GM12878 (cell line): ENCODE results near the gene RSBN1L.

Experiments
- BHLHE40 ChIP-seq, 2 experiments: fragments of 450-650 bp in 1 of 2; IDR thresholded peaks; 2 replicates each; pipeline ENCODE4 v1.6.1; 2011 to 2017; ENCODE audit warnings: low read depth in 2 of 2, borderline replicate concordance in 1 of 2, improper control_type of control experiment in 1 of 2, low read length in 1 of 2, mild to moderate bottlenecking in 1 of 2
- E2F4 ChIP-seq: IDR thresholded peaks from 2 replicates; pipeline ENCODE4 v1.6.1; 2012; ENCODE audit warnings: low read depth, low read length, improper control_type of control experiment
- HDAC2 ChIP-seq: fragments of 200-600 bp; sonication (generic); IDR thresholded peaks from 2 replicates; pipeline ENCODE4 v1.6.1; 2017
- NR2F1 ChIP-seq: fragments of 450-650 bp; conservative IDR thresholded peaks from 2 replicates; pipeline ENCODE4 v1.6.1; 2017; ENCODE audit warnings: mild to moderate bottlenecking
- NRF1 ChIP-seq: conservative IDR thresholded peaks from 2 replicates; pipeline ENCODE4 v1.6.1; 2011; ENCODE audit warnings: mild to moderate bottlenecking, low read depth, low read length, improper control_type of control experiment
- POLR2A ChIP-seq: IDR thresholded peaks from 2 replicates; pipeline ENCODE4 v1.6.1; 2011; ENCODE audit warnings: low read depth, mild to moderate bottlenecking, low read length
- SMC3 ChIP-seq: IDR thresholded peaks from 2 replicates; pipeline ENCODE4 v1.6.1; 2011; ENCODE audit warnings: low read length, improper control_type of control experiment, borderline replicate concordance
- ZNF207 ChIP-seq: fragments of 450-650 bp; IDR thresholded peaks from 2 replicates; pipeline ENCODE4 v1.6.1; 2014; ENCODE audit warnings: antibody characterized with exemption, mild to moderate bottlenecking, borderline replicate concordance
- TF ChIP-seq, protein P1 (sequence below): IDR thresholded peaks from 2 replicates; pipeline ENCODE4 v1.6.1; 2012; ENCODE audit warnings: low read length, inconsistent platforms
- TF ChIP-seq, protein P2 (sequence below), 3 experiments: IDR thresholded peaks in 2 of 3; conservative IDR thresholded peaks in 1 of 3; 2 replicates each; pipeline ENCODE4 v1.5.1; 2011; ENCODE audit warnings: low read depth in 3 of 3, low read length in 3 of 3, mild to moderate bottlenecking in 3 of 3, control low read depth in 2 of 3, moderate library complexity in 2 of 3, inconsistent platforms in 1 of 3, mixed read lengths in 1 of 3; ENCODE audit not compliant: control insufficient read depth in 2 of 3, insufficient read depth in 1 of 3; ENCODE audit errors: extremely low read depth in 1 of 3
- TF ChIP-seq, protein P3 (sequence below): fragments of 450-650 bp; IDR thresholded peaks from 2 replicates; pipeline ENCODE4 v1.6.1; 2017; ENCODE audit warnings: mild to moderate bottlenecking

GRCh38 chr7:77778535-77778934 is 82.3 kb downstream of the RSBN1L start:
- TF ChIP-seq, protein P1, sequence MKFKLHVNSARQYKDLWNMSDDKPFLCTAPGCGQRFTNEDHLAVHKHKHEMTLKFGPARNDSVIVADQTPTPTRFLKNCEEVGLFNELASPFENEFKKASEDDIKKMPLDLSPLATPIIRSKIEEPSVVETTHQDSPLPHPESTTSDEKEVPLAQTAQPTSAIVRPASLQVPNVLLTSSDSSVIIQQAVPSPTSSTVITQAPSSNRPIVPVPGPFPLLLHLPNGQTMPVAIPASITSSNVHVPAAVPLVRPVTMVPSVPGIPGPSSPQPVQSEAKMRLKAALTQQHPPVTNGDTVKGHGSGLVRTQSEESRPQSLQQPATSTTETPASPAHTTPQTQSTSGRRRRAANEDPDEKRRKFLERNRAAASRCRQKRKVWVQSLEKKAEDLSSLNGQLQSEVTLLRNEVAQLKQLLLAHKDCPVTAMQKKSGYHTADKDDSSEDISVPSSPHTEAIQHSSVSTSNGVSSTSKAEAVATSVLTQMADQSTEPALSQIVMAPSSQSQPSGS = no peak
- TF ChIP-seq, protein P2, sequence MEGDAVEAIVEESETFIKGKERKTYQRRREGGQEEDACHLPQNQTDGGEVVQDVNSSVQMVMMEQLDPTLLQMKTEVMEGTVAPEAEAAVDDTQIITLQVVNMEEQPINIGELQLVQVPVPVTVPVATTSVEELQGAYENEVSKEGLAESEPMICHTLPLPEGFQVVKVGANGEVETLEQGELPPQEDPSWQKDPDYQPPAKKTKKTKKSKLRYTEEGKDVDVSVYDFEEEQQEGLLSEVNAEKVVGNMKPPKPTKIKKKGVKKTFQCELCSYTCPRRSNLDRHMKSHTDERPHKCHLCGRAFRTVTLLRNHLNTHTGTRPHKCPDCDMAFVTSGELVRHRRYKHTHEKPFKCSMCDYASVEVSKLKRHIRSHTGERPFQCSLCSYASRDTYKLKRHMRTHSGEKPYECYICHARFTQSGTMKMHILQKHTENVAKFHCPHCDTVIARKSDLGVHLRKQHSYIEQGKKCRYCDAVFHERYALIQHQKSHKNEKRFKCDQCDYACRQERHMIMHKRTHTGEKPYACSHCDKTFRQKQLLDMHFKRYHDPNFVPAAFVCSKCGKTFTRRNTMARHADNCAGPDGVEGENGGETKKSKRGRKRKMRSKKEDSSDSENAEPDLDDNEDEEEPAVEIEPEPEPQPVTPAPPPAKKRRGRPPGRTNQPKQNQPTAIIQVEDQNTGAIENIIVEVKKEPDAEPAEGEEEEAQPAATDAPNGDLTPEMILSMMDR (IDR thresholded peaks at IDR 0.05 in 2 of 3, conservative IDR thresholded peaks at IDR 0.05 in 1 of 3; ENCODE audit: control insufficient read depth in 2 of 3, extremely low read depth in 1 of 3, insufficient read depth in 1 of 3, low read depth in 3 of 3, low read length in 3 of 3) = no peak
- no peak for TF ChIP-seq E2F4
- no peak for TF ChIP-seq ZNF207
- TF ChIP-seq, protein P3, sequence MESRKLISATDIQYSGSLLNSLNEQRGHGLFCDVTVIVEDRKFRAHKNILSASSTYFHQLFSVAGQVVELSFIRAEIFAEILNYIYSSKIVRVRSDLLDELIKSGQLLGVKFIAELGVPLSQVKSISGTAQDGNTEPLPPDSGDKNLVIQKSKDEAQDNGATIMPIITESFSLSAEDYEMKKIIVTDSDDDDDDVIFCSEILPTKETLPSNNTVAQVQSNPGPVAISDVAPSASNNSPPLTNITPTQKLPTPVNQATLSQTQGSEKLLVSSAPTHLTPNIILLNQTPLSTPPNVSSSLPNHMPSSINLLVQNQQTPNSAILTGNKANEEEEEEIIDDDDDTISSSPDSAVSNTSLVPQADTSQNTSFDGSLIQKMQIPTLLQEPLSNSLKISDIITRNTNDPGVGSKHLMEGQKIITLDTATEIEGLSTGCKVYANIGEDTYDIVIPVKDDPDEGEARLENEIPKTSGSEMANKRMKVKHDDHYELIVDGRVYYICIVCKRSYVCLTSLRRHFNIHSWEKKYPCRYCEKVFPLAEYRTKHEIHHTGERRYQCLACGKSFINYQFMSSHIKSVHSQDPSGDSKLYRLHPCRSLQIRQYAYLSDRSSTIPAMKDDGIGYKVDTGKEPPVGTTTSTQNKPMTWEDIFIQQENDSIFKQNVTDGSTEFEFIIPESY = no peak
- no peak for TF ChIP-seq BHLHE40 (IDR thresholded peaks at IDR 0.05; ENCODE audit: borderline replicate concordance in 1 of 2, low read depth in 2 of 2, low read length in 1 of 2)
- no peak for TF ChIP-seq HDAC2
- no peak for TF ChIP-seq NR2F1
- TF ChIP-seq NRF1 = no peak
- no peak for TF ChIP-seq SMC3
- no peak for TF ChIP-seq POLR2A
